ENCODE results near the gene CHURC1.

CHURC1 gene

GRCh38 chr14:64983439-64984310 lies 69.4 kb downstream of the CHURC1 start:
- no peak for DNase-seq (ENCODE audit: low read depth)
- H3K4me3 ChIP-seq (ENCODE audit: low read length) = peak overlapping the region; percentile 17
- TF ChIP-seq, protein P1, sequence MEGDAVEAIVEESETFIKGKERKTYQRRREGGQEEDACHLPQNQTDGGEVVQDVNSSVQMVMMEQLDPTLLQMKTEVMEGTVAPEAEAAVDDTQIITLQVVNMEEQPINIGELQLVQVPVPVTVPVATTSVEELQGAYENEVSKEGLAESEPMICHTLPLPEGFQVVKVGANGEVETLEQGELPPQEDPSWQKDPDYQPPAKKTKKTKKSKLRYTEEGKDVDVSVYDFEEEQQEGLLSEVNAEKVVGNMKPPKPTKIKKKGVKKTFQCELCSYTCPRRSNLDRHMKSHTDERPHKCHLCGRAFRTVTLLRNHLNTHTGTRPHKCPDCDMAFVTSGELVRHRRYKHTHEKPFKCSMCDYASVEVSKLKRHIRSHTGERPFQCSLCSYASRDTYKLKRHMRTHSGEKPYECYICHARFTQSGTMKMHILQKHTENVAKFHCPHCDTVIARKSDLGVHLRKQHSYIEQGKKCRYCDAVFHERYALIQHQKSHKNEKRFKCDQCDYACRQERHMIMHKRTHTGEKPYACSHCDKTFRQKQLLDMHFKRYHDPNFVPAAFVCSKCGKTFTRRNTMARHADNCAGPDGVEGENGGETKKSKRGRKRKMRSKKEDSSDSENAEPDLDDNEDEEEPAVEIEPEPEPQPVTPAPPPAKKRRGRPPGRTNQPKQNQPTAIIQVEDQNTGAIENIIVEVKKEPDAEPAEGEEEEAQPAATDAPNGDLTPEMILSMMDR (conservative IDR thresholded peaks at IDR 0.05; ENCODE audit: low read depth, low read length) = peak; percentile 67

All from retinal pigment epithelial cell (primary cell).